Measurements from ENCODE around the gene CD200.

The CD200 gene

DNA sequence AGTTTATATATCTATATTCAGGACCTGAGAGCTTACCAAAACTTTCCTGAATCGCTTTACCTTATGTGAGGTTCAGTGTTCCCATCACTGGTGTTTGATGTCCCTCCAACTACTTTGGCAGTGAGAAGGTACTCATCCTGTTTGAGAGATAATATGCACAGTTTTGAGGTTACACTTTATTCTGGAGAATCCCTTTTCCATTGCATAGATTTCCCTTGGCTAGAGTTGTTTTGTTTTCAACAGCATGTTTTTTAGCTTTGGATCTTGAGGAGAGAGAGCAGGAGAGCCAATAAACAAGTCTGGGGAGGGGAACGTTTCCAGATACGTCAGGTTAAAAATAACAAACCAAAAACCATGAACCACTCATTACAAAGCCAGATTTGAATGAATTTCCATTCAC is 33.6 kb downstream of the CD200 start:
- no peak overlapping the region for H3K4me3 ChIP-seq (ENCODE audit: low read depth, low read length)
- ChIA-PET POLR2A (no interaction called here), CTCF (no interaction called here)
- DNase-seq (ENCODE audit: low read depth, low spot score) = no peak
- TF ChIP-seq, protein P1, sequence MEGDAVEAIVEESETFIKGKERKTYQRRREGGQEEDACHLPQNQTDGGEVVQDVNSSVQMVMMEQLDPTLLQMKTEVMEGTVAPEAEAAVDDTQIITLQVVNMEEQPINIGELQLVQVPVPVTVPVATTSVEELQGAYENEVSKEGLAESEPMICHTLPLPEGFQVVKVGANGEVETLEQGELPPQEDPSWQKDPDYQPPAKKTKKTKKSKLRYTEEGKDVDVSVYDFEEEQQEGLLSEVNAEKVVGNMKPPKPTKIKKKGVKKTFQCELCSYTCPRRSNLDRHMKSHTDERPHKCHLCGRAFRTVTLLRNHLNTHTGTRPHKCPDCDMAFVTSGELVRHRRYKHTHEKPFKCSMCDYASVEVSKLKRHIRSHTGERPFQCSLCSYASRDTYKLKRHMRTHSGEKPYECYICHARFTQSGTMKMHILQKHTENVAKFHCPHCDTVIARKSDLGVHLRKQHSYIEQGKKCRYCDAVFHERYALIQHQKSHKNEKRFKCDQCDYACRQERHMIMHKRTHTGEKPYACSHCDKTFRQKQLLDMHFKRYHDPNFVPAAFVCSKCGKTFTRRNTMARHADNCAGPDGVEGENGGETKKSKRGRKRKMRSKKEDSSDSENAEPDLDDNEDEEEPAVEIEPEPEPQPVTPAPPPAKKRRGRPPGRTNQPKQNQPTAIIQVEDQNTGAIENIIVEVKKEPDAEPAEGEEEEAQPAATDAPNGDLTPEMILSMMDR (IDR thresholded peaks at IDR 0.05; ENCODE audit: insufficient read depth, low read length, missing control alignments) = no peak

DNA sequence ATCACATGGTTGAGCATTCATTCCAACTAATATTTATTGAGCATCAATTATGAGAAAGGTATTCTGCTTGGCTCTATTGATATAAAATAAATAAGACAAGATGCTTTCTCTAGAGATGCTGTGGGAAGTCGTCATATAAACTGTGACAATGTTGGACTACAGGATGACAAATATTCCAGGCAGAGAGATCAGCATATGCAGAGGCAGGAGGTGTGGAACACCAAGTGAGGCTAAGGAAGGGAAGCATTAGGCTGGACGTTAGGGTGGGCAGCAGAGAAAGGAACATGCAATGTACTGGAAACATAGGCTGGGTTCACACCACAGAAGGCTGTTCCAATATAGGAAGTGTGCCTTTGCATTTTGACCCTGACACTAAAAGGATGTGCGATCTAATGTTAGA is 38.6 kb downstream of the CD200 start:
- no peak overlapping the region for H3K4me3 ChIP-seq (ENCODE audit: low read depth, low read length)
- no peak for DNase-seq (ENCODE audit: low read depth, low spot score)
- POLR2A ChIA-PET = no interaction called here
- TF ChIP-seq, protein P1 (IDR thresholded peaks at IDR 0.05; ENCODE audit: insufficient read depth, low read length, missing control alignments) = no peak
- CTCF ChIA-PET = no interaction called here

DNA sequence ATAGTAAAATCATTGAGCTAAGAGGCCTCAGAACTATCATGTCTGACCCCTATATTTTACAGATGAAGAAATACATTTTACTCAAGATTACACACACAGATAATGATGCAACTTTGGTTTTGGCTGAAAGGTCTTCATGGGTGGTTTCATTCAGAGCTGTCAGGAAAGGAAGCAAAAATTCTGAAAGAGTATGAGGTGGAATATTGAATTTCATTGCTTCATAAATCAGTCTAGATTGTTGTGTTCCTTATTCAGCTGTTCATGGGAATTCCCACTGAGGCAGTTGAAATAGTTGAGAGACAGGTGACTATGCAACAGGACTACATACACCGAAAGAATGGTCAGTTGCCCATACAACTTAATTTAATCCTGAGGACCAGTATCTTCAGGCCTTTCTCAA is 39.4 kb downstream of the CD200 start:
- ChIA-PET CTCF (no interaction called here), POLR2A (no interaction called here)
- DNase-seq (ENCODE audit: low read depth, low spot score) = no peak
- TF ChIP-seq, protein P1 (IDR thresholded peaks at IDR 0.05; ENCODE audit: insufficient read depth, low read length, missing control alignments) = no peak
- no peak overlapping the region for H3K4me3 ChIP-seq (ENCODE audit: low read depth, low read length)

GRCh38 chr3:112373476-112373875 is 40.5 kb downstream of the CD200 start:
- ChIA-PET CTCF (no interaction called here), POLR2A (no interaction called here)
- H3K4me3 ChIP-seq (ENCODE audit: low read depth, low read length) = no peak overlapping the region
- no peak for DNase-seq (ENCODE audit: low read depth, low spot score)
- TF ChIP-seq, protein P1 (IDR thresholded peaks at IDR 0.05; ENCODE audit: insufficient read depth, low read length, missing control alignments) = no peak

DNA sequence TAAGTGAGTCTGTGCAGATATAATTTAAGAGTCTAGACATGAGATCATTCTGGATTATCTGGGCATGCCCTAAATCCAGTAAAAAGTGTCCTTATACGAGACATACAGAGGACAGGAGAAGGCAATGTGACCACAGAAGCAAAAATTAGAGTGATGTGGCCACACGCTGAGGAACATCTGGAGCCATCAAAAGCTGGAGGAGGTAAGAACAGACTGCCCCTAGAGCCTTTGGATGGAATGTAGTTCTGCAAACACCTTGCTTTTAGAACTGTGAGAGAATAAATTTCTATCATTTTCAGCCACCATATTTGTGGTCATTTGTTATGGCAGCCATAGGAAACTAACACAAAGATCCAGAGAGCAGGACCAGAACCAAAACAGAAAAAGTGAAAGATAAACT is 41.0 kb downstream of the CD200 start:
- no peak for DNase-seq (ENCODE audit: low read depth, low spot score)
- ChIA-PET POLR2A (no interaction called here), CTCF (no interaction called here)
- H3K4me3 ChIP-seq (ENCODE audit: low read depth, low read length) = no peak overlapping the region
- TF ChIP-seq, protein P1 (IDR thresholded peaks at IDR 0.05; ENCODE audit: insufficient read depth, low read length, missing control alignments) = no peak

- POLR2A ChIA-PET = no interaction called here
- no peak overlapping the region for H3K4me3 ChIP-seq (ENCODE audit: low read depth, low read length)
- TF ChIP-seq, protein P1 (IDR thresholded peaks at IDR 0.05; ENCODE audit: insufficient read depth, low read length, missing control alignments) = no peak
- CTCF ChIA-PET = interaction anchor here (0.6 kb wide), 1 partner anchor 53 kb away, joined by 3 read pairs; no protein-coding TSS in a partner anchor
- DNase-seq (ENCODE audit: low read depth, low spot score) = no peak
These were observed 41.4 kb downstream of the CD200 start for GRCh38 chr3:112374333-112374734.
